CD14-positive monocyte (primary cell): Measurements from ENCODE around the gene TMOD4. TPM values are rescaled to one million over a fixed set of nuclear protein-coding genes. Genes with fewer than 3 reads are reported as not detected.
A peak's percentile ranks its signal among the peaks of the same experiment; 100 is the strongest.

ENCODE experiments used
- DNase-seq, 3 donors: peaks; one replicate each; pipeline ENCODE4 v3.0.0-alpha.2; 2011 to 2022
- H2AFZ ChIP-seq: 2 replicates; pipeline ENCODE4 v1.6.0; 2012; ENCODE audit warnings: mild to moderate bottlenecking, low read depth, low read length, inconsistent platforms; ENCODE audit not compliant: insufficient read depth, poor library complexity, severe bottlenecking
- H3K27ac ChIP-seq, 2 donors: 1 replicate in 1 of 2; 2 replicates in 1 of 2; pipeline ENCODE4 v1.5.1; 2012 to 2013; ENCODE audit warnings: low read length in 2 of 2, control low read depth in 1 of 2, inconsistent platforms in 1 of 2, low read depth in 1 of 2, mild to moderate bottlenecking in 1 of 2
- H3K27me3 ChIP-seq, 2 donors: one replicate each; pipeline versions ENCODE4 v1.6.0 to v1.6.1; 2011 to 2013; ENCODE audit warnings: low read length in 2 of 2; ENCODE audit not compliant: control insufficient read depth in 2 of 2, insufficient read depth in 2 of 2
- H3K36me3 ChIP-seq, 2 donors: replicated peaks in 1 of 2; 1 replicate in 1 of 2; 2 replicates in 1 of 2; pipeline versions ENCODE4 v1.5.1 to v1.6.1; 2012 to 2013; ENCODE audit warnings: low read length in 2 of 2, control low read depth in 1 of 2, inconsistent platforms in 1 of 2, mild to moderate bottlenecking in 1 of 2; ENCODE audit not compliant: insufficient read depth in 2 of 2, control insufficient read depth in 1 of 2
- H3K4me1 ChIP-seq, 2 donors: 1 replicate in 1 of 2; 2 replicates in 1 of 2; pipeline versions ENCODE4 v1.5.1 to v1.6.1; 2012 to 2013; ENCODE audit warnings: low read length in 2 of 2, control low read depth in 1 of 2, inconsistent platforms in 1 of 2, mild to moderate bottlenecking in 1 of 2, moderate library complexity in 1 of 2; ENCODE audit not compliant: insufficient read depth in 2 of 2, control insufficient read depth in 1 of 2
- H3K4me2 ChIP-seq: replicated peaks from 2 replicates; pipeline ENCODE3; 2012; ENCODE audit warnings: low read length, moderate library complexity, mild to moderate bottlenecking; ENCODE audit not compliant: poor library complexity, severe bottlenecking; ENCODE audit errors: extremely low read depth
- H3K4me3 ChIP-seq, 3 experiments: fragments of 200-600 bp in 1 of 3; sonication (generic) in 1 of 3; replicated peaks in 1 of 3; 1 replicate in 2 of 3; 2 replicates in 1 of 3; pipeline ENCODE4 v1.5.1; 2011 to 2013; ENCODE audit warnings: low read length in 3 of 3, mild to moderate bottlenecking in 3 of 3, control low read depth in 2 of 3, low read depth in 2 of 3, inconsistent platforms in 1 of 3, moderate library complexity in 1 of 3
- H3K79me2 ChIP-seq: 2 replicates; pipeline ENCODE4 v1.6.0; 2012; ENCODE audit warnings: mild to moderate bottlenecking, control low read depth, inconsistent platforms, low read length, moderate library complexity; ENCODE audit not compliant: insufficient read depth
- H3K9ac ChIP-seq: 2 replicates; pipeline ENCODE4 v1.6.0; 2017; ENCODE audit warnings: low read length, mild to moderate bottlenecking; ENCODE audit not compliant: insufficient read depth, poor library complexity, severe bottlenecking
- H3K9me3 ChIP-seq, 2 donors: replicated peaks in 1 of 2; 1 replicate in 1 of 2; 2 replicates in 1 of 2; pipeline versions ENCODE4 v1.5.1 to v1.6.1; 2012 to 2013; ENCODE audit warnings: low read length in 2 of 2, control low read depth in 1 of 2; ENCODE audit not compliant: control insufficient read depth in 1 of 2, insufficient read depth in 1 of 2
- H4K20me1 ChIP-seq: 2 replicates; pipeline ENCODE4 v1.6.0; 2012; ENCODE audit warnings: mild to moderate bottlenecking, low read length, control low read depth, moderate library complexity; ENCODE audit not compliant: insufficient read depth
- H3K27ac Mint-ChIP-seq, 7 donors: one replicate each; pipeline ENCODE4 v1.8.0; 2020; ENCODE audit warnings: mild to moderate bottlenecking in 7 of 7, mixed read lengths in 7 of 7, moderate library complexity in 6 of 7, inconsistent platforms in 2 of 7
- H3K27me3 Mint-ChIP-seq, 3 donors: one replicate each; pipeline ENCODE4 v1.8.0; 2021 to 2022; ENCODE audit warnings: low read depth in 3 of 3, mild to moderate bottlenecking in 3 of 3, mixed read lengths in 3 of 3, moderate library complexity in 3 of 3, inconsistent platforms in 1 of 3
- H3K36me3 Mint-ChIP-seq, 2 donors: one replicate each; pipeline ENCODE4 v1.8.0; 2020; ENCODE audit warnings: mixed read lengths in 2 of 2, inconsistent platforms in 1 of 2, mild to moderate bottlenecking in 1 of 2
- H3K4me1 Mint-ChIP-seq: one replicate; pipeline ENCODE4 v1.8.0; 2020; ENCODE audit warnings: mild to moderate bottlenecking, mixed read lengths
- H3K4me3 Mint-ChIP-seq, 2 donors: one replicate each; pipeline ENCODE4 v1.8.0; 2020; ENCODE audit warnings: mild to moderate bottlenecking in 2 of 2, mixed read lengths in 2 of 2, moderate library complexity in 1 of 2
- H3K9me3 Mint-ChIP-seq, 7 donors: one replicate each; pipeline ENCODE4 v1.8.0; 2020 to 2022; ENCODE audit warnings: mixed read lengths in 7 of 7, mild to moderate bottlenecking in 6 of 7, moderate library complexity in 6 of 7, inconsistent platforms in 2 of 7
- CTCF ChIP-seq: fragments of 200-600 bp; IDR thresholded peaks from one replicate; pipeline ENCODE4 v1.8.0; 2022; ENCODE audit warnings: antibody characterized with exemption, mild to moderate bottlenecking
- WGBS: methylation state at CpG from one replicate; pipeline ENCODE4 v1.1.5; 2013; ENCODE audit warnings: missing lambda C conversion rate; ENCODE audit not compliant: insufficient coverage; 5-methylcytosine and 5-hydroxymethylcytosine counted together
- intact Hi-C, 2 donors: fragments of 100-400 bp; cut with micrococcal nuclease; formaldehyde crosslinking; loops; one replicate each; pipeline versions ENCODE4 v1.15.0 to v1.15.1; 2023
- polyA plus RNA-seq, 3 donors: library from polyadenylated mRNA; depleted of rRNA in 1 of 3; unstranded in 2 of 3; stranded (reverse) in 1 of 3; fragments of 300-500 nt in 2 of 3; fragments of >200 nt in 1 of 3; fragmentation: Illumina TruSeq in 2 of 3; gene quantifications; 1 replicate in 2 of 3; 2 replicates in 1 of 3; pipeline ENCODE4 v1.2.3, GENCODE V29; 2012 to 2021

The TMOD4 gene
- polyA plus RNA-seq, 3 donors: 2.0 TPM; not detected in 2

GRCh38 chr1:151166505-151166956, 9.2 kb downstream of the TMOD4 start:
- Mint-ChIP-seq H3K4me1 (peaks cover 41% of the 10 kb centered on the region), H3K27me3 (peaks cover 0 to 1% (median 0%) of the 10 kb centered on the region in 3 donors), H3K36me3 (peaks cover 59 to 70% of the 10 kb centered on the region in 2 donors), H3K27ac (peak overlapping the region; percentile 89 to 95 (median 93)), H3K9me3 (no peaks in the 10 kb centered on the region), H3K4me3 (peak overlapping the region; percentile 95 to 97)
- Histone ChIP-seq H3K79me2 (peaks cover 35% of the 10 kb centered on the region), H3K36me3 (peaks cover 55 to 75% of the 10 kb centered on the region in 2 donors), H3K4me2 (peak overlapping the region; percentile 96), H3K9ac (peak overlapping the region; percentile 71), H3K4me1 (peaks cover 23 to 26% of the 10 kb centered on the region in 2 donors), H3K27ac (peak overlapping the region; percentile 56 to 83), H3K27me3 (no peaks in the 10 kb centered on the region), H3K9me3 (no peaks in the 10 kb centered on the region), H3K4me3 (peak overlapping the region; percentile 71 to 91 (median 81)), H2AFZ (peak overlapping the region; percentile 88), H4K20me1 (peaks cover 41% of the 10 kb centered on the region)
- TF ChIP-seq CTCF: no peak
- WGBS: 0% methylated on average over 7 of the region's 15 CpGs
- intact Hi-C loops: loop anchor here (2.0 to 10.0 kb wide), 4 partner anchors 34 to 446 kb away; partner anchors contain the start of genes MINDY1 (in 2 of the 2), PRUNE1 (in 2 of the 2) and SNX27 (in 1 of the 2)
- DNase-seq: peak in 1 of 3 donors; percentile 21

GRCh38 chr1:151165738-151166504, 9.9 kb downstream of the TMOD4 start, which contains the start of the genes LYSMD1 and SCNM1:
Gene LYSMD1, minus strand, starts transcription at chr1:151165902. Its CDS starts 644 bp downstream, at chr1:151165258.
Gene SCNM1, plus strand, starts transcription at chr1:151166144. Its CDS starts 9 bp downstream, at chr1:151166153.
- Histone ChIP-seq H3K4me3 (peak within 1 kb of the TSS; percentile 71 to 91 (median 81)), H3K9me3 (no peaks in the 10 kb centered on the region), H3K36me3 (peaks cover 49 to 75% of the 10 kb centered on the region in 2 donors), H3K79me2 (peaks cover 40% of the 10 kb centered on the region), H3K27me3 (no peaks in the 10 kb centered on the region), H3K9ac (peak within 1 kb of the TSS; percentile 71), H2AFZ (peak within 1 kb of the TSS; percentile 88), H3K4me2 (peak within 1 kb of the TSS; percentile 96), H3K4me1 (peaks cover 27 to 31% of the 10 kb centered on the region in 2 donors), H4K20me1 (peaks cover 47% of the 10 kb centered on the region), H3K27ac (peak within 1 kb of the TSS; percentile 56 to 83)
- Mint-ChIP-seq H3K4me1 (peaks cover 44% of the 10 kb centered on the region), H3K27me3 (peaks cover 0 to 1% (median 0%) of the 10 kb centered on the region in 3 donors), H3K27ac (peak within 1 kb of the TSS; percentile 89 to 95 (median 93)), H3K36me3 (peaks cover 56 to 67% of the 10 kb centered on the region in 2 donors), H3K9me3 (no peaks in the 10 kb centered on the region), H3K4me3 (peak within 1 kb of the TSS; percentile 95 to 97)
- intact Hi-C loops: loop anchor here (1.0 to 10.0 kb wide), 5 partner anchors 9 to 446 kb away; partner anchors contain the start of genes MINDY1 (in 2 of the 2), PRUNE1 (in 2 of the 2) and SNX27 (in 1 of the 2)
- TF ChIP-seq CTCF: no peak
- peak; percentile 96 to 99 (median 98) for DNase-seq
- under 1% methylated on average over 32 of the region's 38 CpGs for WGBS
